HEK293 (cell line): ENCODE results near the gene JHY.

Experiments used
- HOXD13 ChIP-seq: sonication (generic); formaldehyde crosslinking; IDR thresholded peaks from 2 replicates; pipeline ENCODE4 v1.8.0; 2022; ENCODE audit warnings: missing genetic modification reagents, borderline replicate concordance
- MEIS1 ChIP-seq: sonication (generic); formaldehyde crosslinking; IDR thresholded peaks from 2 replicates; pipeline ENCODE4 v1.8.1; 2022; ENCODE audit warnings: missing genetic modification reagents, mild to moderate bottlenecking, borderline replicate concordance
- OVOL3 ChIP-seq: fragments of 450-650 bp; formaldehyde crosslinking; IDR thresholded peaks from 2 replicates; pipeline ENCODE4 v1.5.1; 2016; ENCODE audit warnings: missing biosample characterization, missing genetic modification characterization
- REPIN1 ChIP-seq: fragments of 450-650 bp; formaldehyde crosslinking; IDR thresholded peaks from 2 replicates; pipeline ENCODE4 v1.5.1; 2017; ENCODE audit warnings: missing biosample characterization, missing genetic modification characterization, low read depth
- SETDB1 ChIP-seq: IDR thresholded peaks from one replicate; pipeline ENCODE4 v1.6.1; 2017; ENCODE audit warnings: mild to moderate bottlenecking, low read length, moderate library complexity, mixed read lengths; ENCODE audit not compliant: insufficient read length
- SP2 ChIP-seq: fragments of 450-650 bp; formaldehyde crosslinking; IDR thresholded peaks from 2 replicates; pipeline ENCODE4 v1.5.1; 2016; ENCODE audit warnings: missing biosample characterization, missing genetic modification characterization
- YY2 ChIP-seq: fragments of 450-650 bp; formaldehyde crosslinking; IDR thresholded peaks from 2 replicates; pipeline ENCODE4 v1.5.1; 2016; ENCODE audit warnings: missing biosample characterization, missing genetic modification characterization
- ZBTB17 ChIP-seq: fragments of 450-650 bp; formaldehyde crosslinking; IDR thresholded peaks from 2 replicates; pipeline ENCODE4 v1.5.1; 2016; ENCODE audit warnings: missing biosample characterization, missing genetic modification characterization
- ZBTB48 ChIP-seq: fragments of 450-650 bp; formaldehyde crosslinking; IDR thresholded peaks from 2 replicates; pipeline ENCODE4 v1.5.1; 2016; ENCODE audit warnings: missing biosample characterization, missing genetic modification characterization
- ZBTB7A ChIP-seq: fragments of 450-650 bp; formaldehyde crosslinking; IDR thresholded peaks from 2 replicates; pipeline ENCODE4 v1.5.1; 2016; ENCODE audit warnings: low read depth, missing biosample characterization, missing genetic modification characterization
- ZBTB8A ChIP-seq: fragments of 450-650 bp; formaldehyde crosslinking; IDR thresholded peaks from 2 replicates; pipeline ENCODE4 v1.5.1; 2016; ENCODE audit warnings: missing biosample characterization, missing genetic modification characterization
- ZEB2 ChIP-seq: fragments of 450-650 bp; formaldehyde crosslinking; IDR thresholded peaks from 2 replicates; pipeline ENCODE4 v1.5.1; 2016; ENCODE audit warnings: missing biosample characterization, missing genetic modification characterization
- ZNF112 ChIP-seq: fragments of 450-650 bp; formaldehyde crosslinking; IDR thresholded peaks from 2 replicates; pipeline ENCODE4 v1.5.0; 2017; ENCODE audit warnings: missing biosample characterization, missing genetic modification characterization
- ZNF202 ChIP-seq: fragments of 450-650 bp; formaldehyde crosslinking; IDR thresholded peaks from 2 replicates; pipeline ENCODE4 v1.5.1; 2016; ENCODE audit warnings: missing biosample characterization, missing genetic modification characterization, borderline replicate concordance
- ZNF211 ChIP-seq: fragments of 450-650 bp; formaldehyde crosslinking; IDR thresholded peaks from 2 replicates; pipeline ENCODE4 v1.5.1; 2016; ENCODE audit warnings: low read depth, missing biosample characterization, missing genetic modification characterization
- ZNF24 ChIP-seq: fragments of 450-650 bp; formaldehyde crosslinking; IDR thresholded peaks from 2 replicates; pipeline ENCODE4 v1.5.1; 2016; ENCODE audit warnings: missing biosample characterization, missing genetic modification characterization
- ZNF350 ChIP-seq: fragments of 450-650 bp; formaldehyde crosslinking; IDR thresholded peaks from 2 replicates; pipeline ENCODE4 v1.5.0; 2017; ENCODE audit warnings: missing biosample characterization, mild to moderate bottlenecking, missing genetic modification characterization
- ZNF37A ChIP-seq: fragments of 450-650 bp; IDR thresholded peaks from 2 replicates; pipeline ENCODE4 v1.5.1; 2018; ENCODE audit warnings: missing biosample characterization, missing genetic modification characterization
- ZNF555 ChIP-seq: fragments of 450-650 bp; formaldehyde crosslinking; conservative IDR thresholded peaks from 2 replicates; pipeline ENCODE4 v1.5.1; 2017; ENCODE audit warnings: missing biosample characterization, mild to moderate bottlenecking, missing genetic modification characterization, inconsistent platforms
- ZNF571 ChIP-seq: fragments of 450-650 bp; formaldehyde crosslinking; IDR thresholded peaks from 2 replicates; pipeline ENCODE4 v1.5.0; 2017; ENCODE audit warnings: missing biosample characterization, missing genetic modification characterization
- ZNF600 ChIP-seq: fragments of 450-650 bp; formaldehyde crosslinking; IDR thresholded peaks from 2 replicates; pipeline ENCODE4 v1.5.1; 2016; ENCODE audit warnings: missing biosample characterization, missing genetic modification characterization
- ZNF610 ChIP-seq: fragments of 450-650 bp; formaldehyde crosslinking; IDR thresholded peaks from 2 replicates; pipeline ENCODE4 v1.5.1; 2016; ENCODE audit warnings: missing biosample characterization, missing genetic modification characterization, borderline replicate concordance
- ZNF658 ChIP-seq: fragments of 450-650 bp; formaldehyde crosslinking; IDR thresholded peaks from 2 replicates; pipeline ENCODE4; 2016; ENCODE audit warnings: missing biosample characterization, missing genetic modification characterization
- ZNF664 ChIP-seq: fragments of 450-650 bp; formaldehyde crosslinking; IDR thresholded peaks from 2 replicates; pipeline ENCODE4 v1.5.1; 2016; ENCODE audit warnings: missing biosample characterization, missing genetic modification characterization
- ZNF792 ChIP-seq: fragments of 450-650 bp; formaldehyde crosslinking; IDR thresholded peaks from 2 replicates; pipeline ENCODE4 v1.5.1; 2016; ENCODE audit warnings: missing biosample characterization, missing genetic modification characterization
- TF ChIP-seq, protein P1 (sequence below): fragments of 450-650 bp; formaldehyde crosslinking; IDR thresholded peaks from 2 replicates; pipeline ENCODE4 v1.5.1; 2016; ENCODE audit warnings: missing biosample characterization, missing genetic modification characterization
- TF ChIP-seq, protein P2 (sequence below): fragments of 450-650 bp; formaldehyde crosslinking; IDR thresholded peaks from 2 replicates; pipeline ENCODE4 v1.5.1; 2016; ENCODE audit warnings: missing biosample characterization, missing genetic modification characterization, borderline replicate concordance
- TF ChIP-seq, protein P3 (sequence below): fragments of 450-650 bp; formaldehyde crosslinking; IDR thresholded peaks from 2 replicates; pipeline ENCODE4 v1.5.1; 2016; ENCODE audit warnings: missing biosample characterization, missing genetic modification characterization
- TF ChIP-seq, protein P4 (sequence below): fragments of 450-650 bp; formaldehyde crosslinking; IDR thresholded peaks from 2 replicates; pipeline ENCODE4 v1.5.1; 2016; ENCODE audit warnings: missing biosample characterization, missing genetic modification characterization

The JHY gene

DNA sequence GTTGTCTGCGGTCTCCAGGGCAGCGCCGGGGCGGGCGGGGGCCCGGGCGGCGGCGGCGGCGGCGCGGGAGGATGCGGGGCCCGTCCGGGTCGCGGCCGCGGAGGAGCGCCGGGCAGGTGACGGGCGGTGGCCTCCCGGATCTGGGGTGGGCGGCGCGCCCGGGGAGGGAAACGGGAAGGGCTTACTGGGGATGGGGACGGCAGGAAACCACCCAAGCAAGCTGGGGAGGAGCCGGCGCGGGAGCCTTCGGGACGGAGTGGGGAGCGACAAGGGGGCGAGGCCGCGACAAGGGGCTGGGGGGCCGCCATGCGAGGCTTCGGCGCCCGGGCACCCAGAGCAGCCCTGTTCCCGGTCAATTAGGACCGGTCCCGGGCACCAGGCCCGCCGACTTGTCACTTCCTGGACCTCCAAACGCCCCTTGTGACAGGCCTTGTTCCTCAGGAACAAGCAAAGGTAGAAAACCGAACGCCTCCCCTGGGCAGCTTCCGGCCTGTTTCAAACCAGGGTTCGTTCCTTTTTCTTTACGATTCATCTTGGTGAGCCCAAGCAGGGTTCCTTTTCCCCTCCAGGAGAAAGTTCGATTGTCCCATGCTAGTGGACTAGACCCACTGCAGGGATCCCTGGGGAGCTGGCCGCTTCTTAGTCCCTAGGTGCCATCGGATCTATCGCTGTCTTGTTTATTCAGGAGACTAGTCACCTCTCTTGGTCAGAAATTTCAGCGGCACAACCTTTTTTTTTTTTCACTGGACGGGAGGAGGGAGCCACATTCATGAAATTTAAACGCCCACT is 492 bp downstream of the JHY start (continued):
- TF ChIP-seq ZBTB17 (tag by site-specific recombination) (peak; percentile 88), ZBTB8A (peak; percentile 79), ZEB2 (tag by site-specific recombination) (no peak), ZNF610 (tag by site-specific recombination) (0 out of 2 replicates have a peak, but pooled peaks have one; percentile 30), ZNF555 (tag by site-specific recombination) (no peak), ZBTB7A (tag by site-specific recombination) (no peak), ZNF664 (tag by site-specific recombination) (no peak), ZNF658 (tag by site-specific recombination) (no peak), ZNF571 (tag by site-specific recombination) (no peak), ZNF24 (tag by site-specific recombination) (no peak), ZNF792 (tag by site-specific recombination) (no peak), HOXD13 (CRISPR knock-in tag) (no peak), ZNF211 (no peak), ZNF350 (tag by site-specific recombination) (no peak), YY2 (tag by site-specific recombination) (0 out of 2 replicates have a peak, but pooled peaks have one; percentile 34), ZNF202 (tag by site-specific recombination) (no peak), SP2 (tag by site-specific recombination) (peak; percentile 66), ZNF112 (tag by site-specific recombination) (no peak), REPIN1 (tag by site-specific recombination) (no peak), OVOL3 (tag by site-specific recombination) (no peak), MEIS1 (no peak), SETDB1 (no peak), ZBTB48 (tag by site-specific recombination) (peak; percentile 85), ZNF600 (tag by site-specific recombination) (no peak), ZNF37A (tag by site-specific recombination) (no peak)
- TF ChIP-seq, protein P1, sequence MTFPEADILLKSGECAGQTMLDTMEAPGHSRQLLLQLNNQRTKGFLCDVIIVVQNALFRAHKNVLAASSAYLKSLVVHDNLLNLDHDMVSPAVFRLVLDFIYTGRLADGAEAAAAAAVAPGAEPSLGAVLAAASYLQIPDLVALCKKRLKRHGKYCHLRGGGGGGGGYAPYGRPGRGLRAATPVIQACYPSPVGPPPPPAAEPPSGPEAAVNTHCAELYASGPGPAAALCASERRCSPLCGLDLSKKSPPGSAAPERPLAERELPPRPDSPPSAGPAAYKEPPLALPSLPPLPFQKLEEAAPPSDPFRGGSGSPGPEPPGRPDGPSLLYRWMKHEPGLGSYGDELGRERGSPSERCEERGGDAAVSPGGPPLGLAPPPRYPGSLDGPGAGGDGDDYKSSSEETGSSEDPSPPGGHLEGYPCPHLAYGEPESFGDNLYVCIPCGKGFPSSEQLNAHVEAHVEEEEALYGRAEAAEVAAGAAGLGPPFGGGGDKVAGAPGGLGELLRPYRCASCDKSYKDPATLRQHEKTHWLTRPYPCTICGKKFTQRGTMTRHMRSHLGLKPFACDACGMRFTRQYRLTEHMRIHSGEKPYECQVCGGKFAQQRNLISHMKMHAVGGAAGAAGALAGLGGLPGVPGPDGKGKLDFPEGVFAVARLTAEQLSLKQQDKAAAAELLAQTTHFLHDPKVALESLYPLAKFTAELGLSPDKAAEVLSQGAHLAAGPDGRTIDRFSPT (tag by site-specific recombination), result no peak
- TF ChIP-seq, protein P2, sequence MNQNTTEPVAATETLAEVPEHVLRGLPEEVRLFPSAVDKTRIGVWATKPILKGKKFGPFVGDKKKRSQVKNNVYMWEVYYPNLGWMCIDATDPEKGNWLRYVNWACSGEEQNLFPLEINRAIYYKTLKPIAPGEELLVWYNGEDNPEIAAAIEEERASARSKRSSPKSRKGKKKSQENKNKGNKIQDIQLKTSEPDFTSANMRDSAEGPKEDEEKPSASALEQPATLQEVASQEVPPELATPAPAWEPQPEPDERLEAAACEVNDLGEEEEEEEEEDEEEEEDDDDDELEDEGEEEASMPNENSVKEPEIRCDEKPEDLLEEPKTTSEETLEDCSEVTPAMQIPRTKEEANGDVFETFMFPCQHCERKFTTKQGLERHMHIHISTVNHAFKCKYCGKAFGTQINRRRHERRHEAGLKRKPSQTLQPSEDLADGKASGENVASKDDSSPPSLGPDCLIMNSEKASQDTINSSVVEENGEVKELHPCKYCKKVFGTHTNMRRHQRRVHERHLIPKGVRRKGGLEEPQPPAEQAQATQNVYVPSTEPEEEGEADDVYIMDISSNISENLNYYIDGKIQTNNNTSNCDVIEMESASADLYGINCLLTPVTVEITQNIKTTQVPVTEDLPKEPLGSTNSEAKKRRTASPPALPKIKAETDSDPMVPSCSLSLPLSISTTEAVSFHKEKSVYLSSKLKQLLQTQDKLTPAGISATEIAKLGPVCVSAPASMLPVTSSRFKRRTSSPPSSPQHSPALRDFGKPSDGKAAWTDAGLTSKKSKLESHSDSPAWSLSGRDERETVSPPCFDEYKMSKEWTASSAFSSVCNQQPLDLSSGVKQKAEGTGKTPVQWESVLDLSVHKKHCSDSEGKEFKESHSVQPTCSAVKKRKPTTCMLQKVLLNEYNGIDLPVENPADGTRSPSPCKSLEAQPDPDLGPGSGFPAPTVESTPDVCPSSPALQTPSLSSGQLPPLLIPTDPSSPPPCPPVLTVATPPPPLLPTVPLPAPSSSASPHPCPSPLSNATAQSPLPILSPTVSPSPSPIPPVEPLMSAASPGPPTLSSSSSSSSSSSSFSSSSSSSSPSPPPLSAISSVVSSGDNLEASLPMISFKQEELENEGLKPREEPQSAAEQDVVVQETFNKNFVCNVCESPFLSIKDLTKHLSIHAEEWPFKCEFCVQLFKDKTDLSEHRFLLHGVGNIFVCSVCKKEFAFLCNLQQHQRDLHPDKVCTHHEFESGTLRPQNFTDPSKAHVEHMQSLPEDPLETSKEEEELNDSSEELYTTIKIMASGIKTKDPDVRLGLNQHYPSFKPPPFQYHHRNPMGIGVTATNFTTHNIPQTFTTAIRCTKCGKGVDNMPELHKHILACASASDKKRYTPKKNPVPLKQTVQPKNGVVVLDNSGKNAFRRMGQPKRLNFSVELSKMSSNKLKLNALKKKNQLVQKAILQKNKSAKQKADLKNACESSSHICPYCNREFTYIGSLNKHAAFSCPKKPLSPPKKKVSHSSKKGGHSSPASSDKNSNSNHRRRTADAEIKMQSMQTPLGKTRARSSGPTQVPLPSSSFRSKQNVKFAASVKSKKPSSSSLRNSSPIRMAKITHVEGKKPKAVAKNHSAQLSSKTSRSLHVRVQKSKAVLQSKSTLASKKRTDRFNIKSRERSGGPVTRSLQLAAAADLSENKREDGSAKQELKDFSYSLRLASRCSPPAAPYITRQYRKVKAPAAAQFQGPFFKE (tag by site-specific recombination), result no peak
- TF ChIP-seq, protein P3, sequence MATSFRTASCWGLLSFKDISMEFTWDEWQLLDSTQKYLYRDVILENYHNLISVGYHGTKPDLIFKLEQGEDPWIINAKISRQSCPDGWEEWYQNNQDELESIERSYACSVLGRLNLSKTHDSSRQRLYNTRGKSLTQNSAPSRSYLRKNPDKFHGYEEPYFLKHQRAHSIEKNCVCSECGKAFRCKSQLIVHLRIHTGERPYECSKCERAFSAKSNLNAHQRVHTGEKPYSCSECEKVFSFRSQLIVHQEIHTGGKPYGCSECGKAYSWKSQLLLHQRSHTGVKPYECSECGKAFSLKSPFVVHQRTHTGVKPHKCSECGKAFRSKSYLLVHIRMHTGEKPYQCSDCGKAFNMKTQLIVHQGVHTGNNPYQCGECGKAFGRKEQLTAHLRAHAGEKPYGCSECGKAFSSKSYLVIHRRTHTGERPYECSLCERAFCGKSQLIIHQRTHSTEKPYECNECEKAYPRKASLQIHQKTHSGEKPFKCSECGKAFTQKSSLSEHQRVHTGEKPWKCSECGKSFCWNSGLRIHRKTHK (tag by site-specific recombination), result no peak
- TF ChIP-seq, protein P4, sequence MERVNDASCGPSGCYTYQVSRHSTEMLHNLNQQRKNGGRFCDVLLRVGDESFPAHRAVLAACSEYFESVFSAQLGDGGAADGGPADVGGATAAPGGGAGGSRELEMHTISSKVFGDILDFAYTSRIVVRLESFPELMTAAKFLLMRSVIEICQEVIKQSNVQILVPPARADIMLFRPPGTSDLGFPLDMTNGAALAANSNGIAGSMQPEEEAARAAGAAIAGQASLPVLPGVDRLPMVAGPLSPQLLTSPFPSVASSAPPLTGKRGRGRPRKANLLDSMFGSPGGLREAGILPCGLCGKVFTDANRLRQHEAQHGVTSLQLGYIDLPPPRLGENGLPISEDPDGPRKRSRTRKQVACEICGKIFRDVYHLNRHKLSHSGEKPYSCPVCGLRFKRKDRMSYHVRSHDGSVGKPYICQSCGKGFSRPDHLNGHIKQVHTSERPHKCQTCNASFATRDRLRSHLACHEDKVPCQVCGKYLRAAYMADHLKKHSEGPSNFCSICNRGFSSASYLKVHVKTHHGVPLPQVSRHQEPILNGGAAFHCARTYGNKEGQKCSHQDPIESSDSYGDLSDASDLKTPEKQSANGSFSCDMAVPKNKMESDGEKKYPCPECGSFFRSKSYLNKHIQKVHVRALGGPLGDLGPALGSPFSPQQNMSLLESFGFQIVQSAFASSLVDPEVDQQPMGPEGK (tag by site-specific recombination), result peak; percentile 36; the same call in 1 of the 2 replicates
